Fibroblast of lung (primary cell): Measurements from ENCODE around the gene NCK2. TPM values are rescaled to one million over a fixed set of nuclear protein-coding genes. Genes with fewer than 3 reads are reported as not detected.
A peak's percentile ranks its signal among the peaks of the same experiment; 100 is the strongest.

Source experiments
- DNase-seq, 2 donors: peaks; one replicate each; pipeline versions ENCODE4 v3.0.0 to v3.0.0-alpha.2; 2010; ENCODE audit warnings: low read depth in 2 of 2
- H2AFZ ChIP-seq: 2 replicates; pipeline ENCODE4 v1.5.1; 2012; ENCODE audit warnings: low read length, control low read depth, inconsistent platforms
- H3K27ac ChIP-seq: 2 replicates; pipeline ENCODE4 v1.5.1; 2011; ENCODE audit warnings: low read length, control low read depth; ENCODE audit not compliant: insufficient read depth
- H3K27me3 ChIP-seq: 2 replicates; pipeline ENCODE4 v1.5.1; 2011; ENCODE audit warnings: mild to moderate bottlenecking, low read length; ENCODE audit not compliant: control insufficient read depth, insufficient read depth
- H3K36me3 ChIP-seq: 2 replicates; pipeline ENCODE4 v1.5.1; 2011; ENCODE audit warnings: low read length; ENCODE audit not compliant: control insufficient read depth, insufficient read depth
- H3K4me1 ChIP-seq: 2 replicates; pipeline ENCODE4 v1.5.1; 2011; ENCODE audit warnings: low read length; ENCODE audit not compliant: control insufficient read depth, insufficient read depth; ENCODE audit errors: extremely low read depth
- H3K4me2 ChIP-seq: 2 replicates; pipeline ENCODE4 v1.5.1; 2011; ENCODE audit warnings: low read length, control low read depth; ENCODE audit not compliant: insufficient read depth; ENCODE audit errors: extremely low read depth
- H3K4me3 ChIP-seq, 4 experiments: fragments of 200-600 bp in 1 of 4; sonication (generic) in 1 of 4; replicated peaks in 1 of 4; 2 replicates each; pipeline ENCODE4 v1.5.1; 2011 to 2016; ENCODE audit warnings: low read length in 4 of 4, low read depth in 3 of 4, mild to moderate bottlenecking in 3 of 4, control low read depth in 2 of 4, inconsistent platforms in 1 of 4, mixed read lengths in 1 of 4; ENCODE audit not compliant: insufficient read depth in 1 of 4; ENCODE audit errors: control extremely low read depth in 1 of 4
- H3K79me2 ChIP-seq: 2 replicates; pipeline ENCODE4 v1.5.1; 2012; ENCODE audit warnings: mild to moderate bottlenecking, low read length, inconsistent platforms; ENCODE audit not compliant: control insufficient read depth, insufficient read depth
- H3K9ac ChIP-seq: 2 replicates; pipeline ENCODE4 v1.5.1; 2011; ENCODE audit warnings: mild to moderate bottlenecking, low read length, control low read depth; ENCODE audit not compliant: insufficient read depth
- H3K9me3 ChIP-seq: 2 replicates; pipeline ENCODE4 v1.5.1; 2012; ENCODE audit warnings: low read depth, low read length; ENCODE audit not compliant: control insufficient read depth, insufficient read depth
- H4K20me1 ChIP-seq: 2 replicates; pipeline ENCODE4 v1.5.1; 2011; ENCODE audit warnings: low read length; ENCODE audit not compliant: control insufficient read depth, insufficient read depth; ENCODE audit errors: extremely low read depth
- EZH2 ChIP-seq: IDR thresholded peaks from 2 replicates; pipeline ENCODE4 v1.5.1; 2012; ENCODE audit warnings: low read length, control low read depth, mild to moderate bottlenecking; ENCODE audit errors: missing control alignments
- polyA plus RNA-seq, 2 donors: library from polyadenylated mRNA; depleted of rRNA in 1 of 2; stranded (reverse) in 1 of 2; unstranded in 1 of 2; fragments of >200 nt; gene quantifications; 2 replicates each; pipeline ENCODE4 v1.2.1, GENCODE V29; 2011 to 2012; ENCODE audit warnings: missing spikeins in 1 of 2
- total RNA-seq: library from RNA; depleted of rRNA; stranded (reverse); fragments of >200 nt; gene quantifications from 2 replicates; pipeline ENCODE4 v1.2.1, GENCODE V29; 2014
- TF ChIP-seq, protein P1 (sequence below), 2 donors: IDR thresholded peaks in 1 of 2; conservative IDR thresholded peaks in 1 of 2; 1 replicate in 1 of 2; 2 replicates in 1 of 2; pipeline ENCODE4 v1.5.1; 2011 to 2012; ENCODE audit warnings: low read length in 2 of 2, control low read depth in 1 of 2, inconsistent platforms in 1 of 2, low read depth in 1 of 2, mild to moderate bottlenecking in 1 of 2

The NCK2 gene
- total and polyA plus RNA-seq, 2 donors (not counting 1 experiment from before 2014, with no cell fraction given): 25.4 to 51.3 TPM

DNA sequence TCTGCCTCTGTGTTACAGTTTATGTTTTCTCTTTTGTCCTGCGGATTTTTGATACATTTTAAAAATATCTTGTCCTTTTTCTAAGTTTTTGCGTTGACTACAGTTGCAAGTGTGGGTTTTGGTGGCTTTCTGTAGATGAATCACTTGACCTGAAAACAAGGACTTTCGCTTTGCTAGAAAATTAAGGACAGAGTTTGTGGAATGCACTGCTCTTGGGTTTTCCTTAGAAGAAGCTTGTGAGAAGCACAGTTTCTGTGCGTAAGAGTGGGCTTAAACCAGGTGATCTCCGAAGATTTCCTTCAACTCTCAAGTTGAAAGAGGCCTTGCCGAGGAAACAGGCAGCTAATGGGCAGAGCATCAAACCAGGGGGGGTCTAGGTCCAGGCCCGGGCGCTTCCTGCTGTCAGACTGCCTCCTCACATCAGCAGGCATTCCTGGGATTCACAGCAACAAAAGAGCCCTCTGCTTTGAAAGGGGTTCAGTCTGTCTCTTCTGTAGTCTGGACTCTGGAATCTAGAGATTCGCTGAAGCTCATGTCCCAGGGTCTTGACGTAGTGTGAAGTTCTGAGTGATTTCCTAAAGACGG is 17.3 kb downstream of the NCK2 start:
- DNase-seq: peak in 1 of 2 donors; percentile 58
- Histone ChIP-seq H2AFZ (no peak overlapping the region), H4K20me1 (no peaks in the 10 kb centered on the region), H3K79me2 (peaks cover 15% of the 10 kb centered on the region), H3K27ac (peak overlapping the region; percentile 62), H3K4me3 (no peak overlapping the region), H3K4me1 (no peaks in the 10 kb centered on the region), H3K9me3 (no peaks in the 10 kb centered on the region), H3K9ac (no peak overlapping the region), H3K4me2 (peak overlapping the region; percentile 44), H3K27me3 (no peaks in the 10 kb centered on the region), H3K36me3 (no peaks in the 10 kb centered on the region)
- TF ChIP-seq, protein P1, sequence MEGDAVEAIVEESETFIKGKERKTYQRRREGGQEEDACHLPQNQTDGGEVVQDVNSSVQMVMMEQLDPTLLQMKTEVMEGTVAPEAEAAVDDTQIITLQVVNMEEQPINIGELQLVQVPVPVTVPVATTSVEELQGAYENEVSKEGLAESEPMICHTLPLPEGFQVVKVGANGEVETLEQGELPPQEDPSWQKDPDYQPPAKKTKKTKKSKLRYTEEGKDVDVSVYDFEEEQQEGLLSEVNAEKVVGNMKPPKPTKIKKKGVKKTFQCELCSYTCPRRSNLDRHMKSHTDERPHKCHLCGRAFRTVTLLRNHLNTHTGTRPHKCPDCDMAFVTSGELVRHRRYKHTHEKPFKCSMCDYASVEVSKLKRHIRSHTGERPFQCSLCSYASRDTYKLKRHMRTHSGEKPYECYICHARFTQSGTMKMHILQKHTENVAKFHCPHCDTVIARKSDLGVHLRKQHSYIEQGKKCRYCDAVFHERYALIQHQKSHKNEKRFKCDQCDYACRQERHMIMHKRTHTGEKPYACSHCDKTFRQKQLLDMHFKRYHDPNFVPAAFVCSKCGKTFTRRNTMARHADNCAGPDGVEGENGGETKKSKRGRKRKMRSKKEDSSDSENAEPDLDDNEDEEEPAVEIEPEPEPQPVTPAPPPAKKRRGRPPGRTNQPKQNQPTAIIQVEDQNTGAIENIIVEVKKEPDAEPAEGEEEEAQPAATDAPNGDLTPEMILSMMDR (conservative IDR thresholded peaks at IDR 0.05 in 1 of 2, IDR thresholded peaks at IDR 0.05 in 1 of 2; ENCODE audit: low read depth in 1 of 2, low read length in 2 of 2): no peak
- no peak for TF ChIP-seq EZH2

DNA sequence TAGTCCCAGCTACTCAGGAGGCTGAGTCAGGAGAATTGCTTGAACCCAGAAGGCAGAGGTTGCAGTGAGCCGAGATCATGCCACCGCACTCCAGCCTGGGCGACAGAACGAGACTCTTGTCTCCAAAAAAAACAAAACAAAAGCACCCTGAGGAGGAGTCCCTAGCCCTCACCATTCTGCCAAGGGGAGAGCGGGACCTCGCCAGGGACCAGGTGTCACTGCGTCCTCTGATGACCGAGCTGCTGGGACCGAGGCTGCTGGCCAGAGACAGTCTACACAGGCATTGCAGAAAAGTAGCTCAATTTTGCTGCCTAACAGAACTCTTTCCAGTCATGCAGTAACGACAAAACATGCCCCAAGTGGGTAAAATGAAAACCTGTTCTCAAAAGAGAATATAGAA is 18.4 kb downstream of the NCK2 start:
- Histone ChIP-seq H3K4me3 (no peak overlapping the region), H3K9me3 (no peaks in the 10 kb centered on the region), H2AFZ (no peak overlapping the region), H4K20me1 (no peaks in the 10 kb centered on the region), H3K9ac (no peak overlapping the region), H3K4me2 (no peak overlapping the region), H3K4me1 (no peaks in the 10 kb centered on the region), H3K36me3 (no peaks in the 10 kb centered on the region), H3K27ac (no peak overlapping the region), H3K79me2 (peaks cover 13% of the 10 kb centered on the region), H3K27me3 (no peaks in the 10 kb centered on the region)
- no peak for DNase-seq
- TF ChIP-seq, protein P1 (conservative IDR thresholded peaks at IDR 0.05 in 1 of 2, IDR thresholded peaks at IDR 0.05 in 1 of 2; ENCODE audit: low read depth in 1 of 2, low read length in 2 of 2): no peak

DNA sequence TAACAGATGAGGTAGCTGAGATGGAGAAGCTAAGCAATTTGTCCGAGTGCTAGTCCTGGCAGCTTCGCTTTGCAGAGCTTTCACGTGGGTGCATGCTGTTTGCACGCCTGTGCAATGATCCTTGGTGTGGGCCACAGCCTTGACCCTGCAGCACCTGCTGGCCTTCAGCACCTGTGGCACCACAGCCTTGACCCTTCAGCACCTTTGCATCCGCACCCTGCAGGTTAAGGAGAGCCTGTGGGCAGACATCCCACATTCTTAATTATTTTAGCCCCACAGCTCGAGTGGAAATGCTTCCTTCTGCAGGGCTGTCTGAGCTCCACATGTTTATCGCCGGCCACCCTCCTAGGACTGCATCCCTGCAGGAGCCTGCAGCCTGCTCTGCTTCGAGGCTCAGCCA is 19.3 kb downstream of the NCK2 start:
- H2AFZ ChIP-seq: no peak overlapping the region
- DNase-seq: no peak
- no peak overlapping the region for H3K27ac ChIP-seq
- no peak overlapping the region for H3K4me2 ChIP-seq
- H3K4me3 ChIP-seq: no peak overlapping the region
- H3K36me3 ChIP-seq: no peaks in the 10 kb centered on the region
- no peaks in the 10 kb centered on the region for H4K20me1 ChIP-seq
- H3K9me3 ChIP-seq: no peaks in the 10 kb centered on the region
- no peaks in the 10 kb centered on the region for H3K27me3 ChIP-seq
- H3K79me2 ChIP-seq: peaks cover 13% of the 10 kb centered on the region
- no peak overlapping the region for H3K9ac ChIP-seq
- no peak for TF ChIP-seq EZH2
- TF ChIP-seq, protein P1 (conservative IDR thresholded peaks at IDR 0.05 in 1 of 2, IDR thresholded peaks at IDR 0.05 in 1 of 2; ENCODE audit: low read depth in 1 of 2, low read length in 2 of 2): no peak
- no peaks in the 10 kb centered on the region for H3K4me1 ChIP-seq
